HCT116 (cell line): Measurements from ENCODE around the gene NCOA1. TPM values are rescaled to one million over a fixed set of nuclear protein-coding genes. Genes with fewer than 3 reads are reported as not detected.

Experiments used
- ATAC-seq: fragments of 200-7000 bp; cut with Tn5 transposase; 2 replicates; pipeline ENCODE4 v1.9.1; 2020; ENCODE audit warnings: mild to moderate bottlenecking, moderate library complexity
- BruUV-seq: library from RNA; stranded (reverse); fragments of 400-500 nt; replicated peaks from 2 replicates; lab custom pipeline; 2021; lab: Mats Ljungman, UMichigan
- CTCF ChIA-PET: fragments of 300-600 bp; sonication (Branson Sonifier 250); formaldehyde crosslinking; loops from one replicate; lab custom pipeline; 2021; ENCODE audit warnings: antibody characterized with exemption; lab: Charles Lee
- POLR2A ChIA-PET: fragments of 300-600, 350-600 bp; sonication (Branson Sonifier 250); formaldehyde crosslinking; loops from one replicate; lab custom pipeline; 2021; ENCODE audit warnings: antibody characterized with exemption; lab: Charles Lee
- RAD21 ChIA-PET, 2 experiments: fragments of 300-600 bp; sonication (Branson Sonifier 250); formaldehyde crosslinking; loops; one replicate each; lab custom pipeline; 2023; ENCODE audit warnings: low total read pairs in 2 of 2; ENCODE audit not compliant: uncharacterized antibody in 2 of 2, unreplicated experiment in 2 of 2, low non-redundant PET in 1 of 2; lab: Charles Lee
- DNase-seq: peaks from one replicate; pipeline ENCODE4 v3.0.0-alpha.2; 2010; ENCODE audit warnings: low read depth, low spot score
- H2AFZ ChIP-seq: fragments of 200-600 bp; shearing (Covaris generic), sonication (generic); 2 replicates; pipeline ENCODE4 v1.6.1; 2017; ENCODE audit warnings: low read depth, mixed run types, mixed read lengths, antibody characterized with exemption, low read length; ENCODE audit not compliant: poor library complexity, severe bottlenecking
- H3K27ac ChIP-seq: 2 replicates; pipeline ENCODE4 v1.5.1; 2012; ENCODE audit warnings: low read depth, low read length
- H3K27me3 ChIP-seq: fragments of 200-600 bp; sonication (generic); 2 replicates; pipeline ENCODE4 v1.6.1; 2016; ENCODE audit warnings: mixed run types, low read length, mixed read lengths; ENCODE audit not compliant: insufficient read depth
- H3K36me3 ChIP-seq, 2 experiments: fragments of 200-500 bp in 1 of 2; fragments of 200-600 bp in 1 of 2; sonication (Bioruptor generic) in 1 of 2; sonication (generic) in 1 of 2; 2 replicates each; pipeline versions ENCODE4 v1.5.1 to v1.6.1; 2014 to 2016; ENCODE audit warnings: low read length in 2 of 2, inconsistent platforms in 1 of 2, mixed read lengths in 1 of 2, mixed run types in 1 of 2; ENCODE audit not compliant: insufficient read depth in 2 of 2, control insufficient read depth in 1 of 2
- H3K4me1 ChIP-seq, 2 experiments: fragments of 200-600 bp in 1 of 2; sonication (generic) in 1 of 2; 2 replicates each; pipeline versions ENCODE4 v1.5.1 to v1.6.1; 2012 to 2017; ENCODE audit warnings: low read length in 2 of 2, inconsistent platforms in 1 of 2, mild to moderate bottlenecking in 1 of 2, mixed read lengths in 1 of 2, mixed run types in 1 of 2, moderate library complexity in 1 of 2; ENCODE audit not compliant: insufficient read depth in 2 of 2, control insufficient read depth in 1 of 2
- H3K4me2 ChIP-seq: fragments of 200-600 bp; sonication (generic); 2 replicates; pipeline ENCODE4 v1.6.1; 2017; ENCODE audit warnings: mixed run types, low read length, mixed read lengths
- H3K4me3 ChIP-seq, 2 experiments: fragments of 200-600 bp in 1 of 2; sonication (generic) in 1 of 2; replicated peaks in 1 of 2; 2 replicates each; pipeline ENCODE4 v1.5.1; 2011 to 2016; ENCODE audit warnings: low read length in 2 of 2, control low read depth in 1 of 2, low read depth in 1 of 2, mild to moderate bottlenecking in 1 of 2, mixed read lengths in 1 of 2, mixed run types in 1 of 2
- H3K79me2 ChIP-seq: fragments of 200-600 bp; sonication (generic); 2 replicates; pipeline ENCODE4 v1.6.1; 2017; ENCODE audit warnings: mild to moderate bottlenecking, mixed run types, low read length, moderate library complexity, mixed read lengths; ENCODE audit not compliant: insufficient read depth
- H3K9ac ChIP-seq: fragments of 200-600 bp; sonication (generic); 2 replicates; pipeline ENCODE4 v1.6.1; 2016; ENCODE audit warnings: low read length, mixed read lengths
- H3K9me2 ChIP-seq: fragments of 200-600 bp; sonication (generic), shearing (Covaris generic); 2 replicates; pipeline ENCODE4 v1.6.1; 2017; ENCODE audit warnings: mixed run types, mild to moderate bottlenecking, moderate library complexity; ENCODE audit not compliant: insufficient read depth
- H3K9me3 ChIP-seq, 2 experiments: fragments of 200-500 bp in 1 of 2; fragments of 200-600 bp in 1 of 2; sonication (Bioruptor generic) in 1 of 2; sonication (generic) in 1 of 2; 2 replicates each; pipeline ENCODE4 v1.6.1; 2014 to 2017; ENCODE audit warnings: low read length in 2 of 2, mixed read lengths in 2 of 2, inconsistent platforms in 1 of 2, low read depth in 1 of 2, mild to moderate bottlenecking in 1 of 2, mixed run types in 1 of 2, moderate library complexity in 1 of 2; ENCODE audit not compliant: control insufficient read depth in 1 of 2, insufficient read depth in 1 of 2
- H4K20me1 ChIP-seq: fragments of 200-600 bp; sonication (generic), shearing (Covaris generic); 2 replicates; pipeline ENCODE4 v1.6.1; 2017; ENCODE audit warnings: mixed run types, mild to moderate bottlenecking, moderate library complexity; ENCODE audit not compliant: insufficient read depth
- CEBPB ChIP-seq: IDR thresholded peaks from 2 replicates; pipeline ENCODE4 v1.6.1; 2012; ENCODE audit warnings: low read depth
- CTCF ChIP-seq, 3 experiments: fragments of 200-600 bp in 1 of 3; sonication (generic) in 1 of 3; IDR thresholded peaks in 2 of 3; conservative IDR thresholded peaks in 1 of 3; 2 replicates each; pipeline ENCODE4 v1.5.1; 2012 to 2017; ENCODE audit warnings: low read depth in 2 of 3, low read length in 2 of 3, antibody characterized with exemption in 1 of 3, borderline replicate concordance in 1 of 3, control low read depth in 1 of 3, mild to moderate bottlenecking in 1 of 3, mixed read lengths in 1 of 3, mixed run types in 1 of 3, moderate library complexity in 1 of 3; ENCODE audit not compliant: insufficient read depth in 1 of 3
- EGR1 ChIP-seq: IDR thresholded peaks from 2 replicates; pipeline ENCODE4 v1.6.1; 2012; ENCODE audit warnings: low read depth
- ELF1 ChIP-seq: IDR thresholded peaks from 2 replicates; pipeline ENCODE4 v1.6.1; 2012; ENCODE audit warnings: low read depth, borderline replicate concordance
- EZH2 ChIP-seq: fragments of 200-600 bp; sonication (generic); IDR thresholded peaks from 2 replicates; pipeline ENCODE4 v1.6.1; 2017; ENCODE audit warnings: antibody characterized with exemption, mixed run types
- EZH2phosphoT487 ChIP-seq: fragments of 200-600 bp; IDR thresholded peaks from 2 replicates; pipeline ENCODE4 v1.6.1; 2018; ENCODE audit warnings: antibody characterized with exemption, borderline replicate concordance
- JUND ChIP-seq: IDR thresholded peaks from 2 replicates; pipeline ENCODE4 v1.6.1; 2012
- MAX ChIP-seq: IDR thresholded peaks from 2 replicates; pipeline ENCODE4 v1.6.1; 2012
- POLR2AphosphoS5 ChIP-seq: IDR thresholded peaks from 2 replicates; pipeline ENCODE4 v1.6.1; 2011; ENCODE audit warnings: mild to moderate bottlenecking, low read depth, low read length, moderate library complexity
- REST ChIP-seq: IDR thresholded peaks from 2 replicates; pipeline ENCODE4 v1.6.1; 2012; ENCODE audit warnings: low read depth
- SIN3A ChIP-seq: IDR thresholded peaks from 2 replicates; pipeline ENCODE4 v1.6.1; 2012; ENCODE audit warnings: low read depth
- SP1 ChIP-seq: IDR thresholded peaks from 2 replicates; pipeline ENCODE4 v1.6.1; 2012; ENCODE audit warnings: low read depth
- SRF ChIP-seq: IDR thresholded peaks from 2 replicates; pipeline ENCODE4 v1.6.1; 2012; ENCODE audit warnings: low read depth
- TCF7L2 ChIP-seq: IDR thresholded peaks from 2 replicates; pipeline ENCODE4 v1.7.0; 2011; ENCODE audit warnings: borderline replicate concordance, inconsistent platforms; ENCODE audit not compliant: insufficient read depth, insufficient read length; ENCODE audit errors: extremely low read depth
- YY1 ChIP-seq: IDR thresholded peaks from 2 replicates; pipeline ENCODE4 v1.6.1; 2011; ENCODE audit warnings: low read length, low read depth, moderate library complexity, mild to moderate bottlenecking; ENCODE audit not compliant: insufficient replicate concordance; ENCODE audit errors: extremely low read depth
- ZBTB33 ChIP-seq: IDR thresholded peaks from 2 replicates; pipeline ENCODE4 v1.6.1; 2011; ENCODE audit warnings: mild to moderate bottlenecking, low read length, moderate library complexity; ENCODE audit not compliant: insufficient replicate concordance; ENCODE audit errors: extremely low read depth
- ZFX ChIP-seq: fragments of 450-650 bp; IDR thresholded peaks from 2 replicates; pipeline ENCODE4 v1.6.1; 2017
- ZNF274 ChIP-seq: fragments of 200-500 bp; sonication (Bioruptor generic); IDR thresholded peaks from 2 replicates; pipeline ENCODE4 v1.6.1; 2014; ENCODE audit warnings: mild to moderate bottlenecking, low read depth, low read length, inconsistent platforms
- intact Hi-C: fragments of 100-400 bp; cut with micrococcal nuclease; formaldehyde crosslinking; loops from 2 replicates; pipeline ENCODE4 v1.10.0; 2022
- total RNA-seq: library from RNA; stranded (reverse); gene quantifications from one replicate; pipeline ENCODE4 v1.2.1, GENCODE V29; 2021; ENCODE audit not compliant: unreplicated experiment

NCOA1 gene
- total RNA-seq, 1 experiment from 2014 or later, result 10.4 TPM

GRCh38 chr2:24731040-24731439, 240.0 kb downstream of the NCOA1 start:
- CTCF ChIA-PET, result no interaction called here
- DNase-seq (no peak), ATAC-seq (no peak)
- Histone ChIP-seq H3K9me2 (no peaks in the 10 kb centered on the region), H3K9me3 (no peaks in the 10 kb centered on the region), H3K4me2 (no peak overlapping the region), H3K27me3 (no peaks in the 10 kb centered on the region), H4K20me1 (no peaks in the 10 kb centered on the region), H3K36me3 (no peaks in the 10 kb centered on the region), H3K4me1 (no peaks in the 10 kb centered on the region), H3K27ac (no peak overlapping the region), H3K79me2 (no peaks in the 10 kb centered on the region), H2AFZ (no peak overlapping the region), H3K4me3 (no peak overlapping the region), H3K9ac (no peak overlapping the region)
- RAD21 ChIA-PET, result no interaction called here
- intact Hi-C loops, result no loop called here
- POLR2A ChIA-PET, result no interaction called here
- no TSS peak for BruUV-seq
- no peak for TF ChIP-seq SIN3A
- TF ChIP-seq EGR1, result no peak
- no peak for TF ChIP-seq REST
- TF ChIP-seq ZNF274, result no peak
- TF ChIP-seq MAX, result no peak
- TF ChIP-seq CTCF (IDR thresholded peaks at IDR 0.05 in 2 of 3, conservative IDR thresholded peaks at IDR 0.05 in 1 of 3; ENCODE audit: borderline replicate concordance in 1 of 3, insufficient read depth in 1 of 3, low read depth in 2 of 3, low read length in 2 of 3), result no peak
- no peak for TF ChIP-seq YY1
- no peak for TF ChIP-seq ELF1
- no peak for TF ChIP-seq EZH2
- no peak for TF ChIP-seq ZBTB33
- TF ChIP-seq SRF, result no peak
- TF ChIP-seq CEBPB, result no peak
- no peak for TF ChIP-seq SP1
- TF ChIP-seq JUND, result no peak
- no peak for TF ChIP-seq POLR2AphosphoS5
- no peak for TF ChIP-seq EZH2phosphoT487
- TF ChIP-seq TCF7L2, result no peak
- TF ChIP-seq ZFX, result no peak
